HPDE6-E6E7 (cell line): ENCODE data around the gene TCEA3.

Source experiments
- DNase-seq: peaks from one replicate; pipeline ENCODE4 v3.0.0; 2011; ENCODE audit warnings: missing footprints; ENCODE audit errors: extremely low spot score

The TCEA3 gene

GRCh38 chr1:23367791-23368561 lies 56.6 kb downstream of the TCEA3 start:
- peak; percentile 99 for DNase-seq

- no peak for DNase-seq
These were observed 57.1 kb downstream of the TCEA3 start for GRCh38 chr1:23367451-23367790.

DNA sequence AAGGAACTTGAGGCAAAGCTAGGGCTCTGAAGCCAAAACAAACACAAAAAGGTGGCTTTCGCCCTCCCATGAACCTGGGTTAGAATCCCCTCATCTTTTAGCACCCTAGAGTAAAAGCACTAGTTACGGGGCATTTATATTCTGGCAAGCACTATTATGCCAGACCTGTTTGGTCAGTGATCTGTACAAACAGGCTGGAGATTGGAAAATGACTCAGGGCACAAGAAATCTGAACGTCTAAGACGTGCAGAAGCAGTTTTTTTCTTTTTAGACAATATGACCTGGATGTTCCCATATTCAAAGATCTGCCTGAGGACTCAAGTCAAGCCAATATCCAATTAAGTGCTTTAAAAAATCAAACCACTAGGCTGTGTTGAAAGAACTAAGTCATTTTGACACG lies 58.0 kb downstream of the TCEA3 start:
- no peak for DNase-seq

DNA sequence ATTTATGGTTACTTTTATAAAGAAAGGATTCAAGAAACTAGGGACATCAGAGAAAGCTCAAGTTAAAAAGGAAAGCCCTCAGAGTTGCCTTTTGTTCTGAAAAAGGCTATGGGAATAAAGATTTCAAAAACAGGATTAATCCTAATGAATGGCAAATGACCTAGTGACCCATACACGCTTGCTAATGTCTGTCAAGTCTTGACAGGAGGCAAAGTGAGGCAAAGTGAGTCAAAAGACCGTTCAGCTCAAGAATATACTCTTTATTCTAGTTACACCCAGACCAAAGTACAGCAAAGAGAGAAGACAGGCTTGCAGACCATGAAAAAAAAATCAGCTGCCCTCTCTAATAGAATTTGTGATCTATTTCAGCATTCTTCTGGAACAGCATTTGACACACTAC lies 58.4 kb downstream of the TCEA3 start:
- no peak for DNase-seq

GRCh38 chr1:23362218-23362713 lies 62.3 kb downstream of the TCEA3 start:
- no peak for DNase-seq

DNA sequence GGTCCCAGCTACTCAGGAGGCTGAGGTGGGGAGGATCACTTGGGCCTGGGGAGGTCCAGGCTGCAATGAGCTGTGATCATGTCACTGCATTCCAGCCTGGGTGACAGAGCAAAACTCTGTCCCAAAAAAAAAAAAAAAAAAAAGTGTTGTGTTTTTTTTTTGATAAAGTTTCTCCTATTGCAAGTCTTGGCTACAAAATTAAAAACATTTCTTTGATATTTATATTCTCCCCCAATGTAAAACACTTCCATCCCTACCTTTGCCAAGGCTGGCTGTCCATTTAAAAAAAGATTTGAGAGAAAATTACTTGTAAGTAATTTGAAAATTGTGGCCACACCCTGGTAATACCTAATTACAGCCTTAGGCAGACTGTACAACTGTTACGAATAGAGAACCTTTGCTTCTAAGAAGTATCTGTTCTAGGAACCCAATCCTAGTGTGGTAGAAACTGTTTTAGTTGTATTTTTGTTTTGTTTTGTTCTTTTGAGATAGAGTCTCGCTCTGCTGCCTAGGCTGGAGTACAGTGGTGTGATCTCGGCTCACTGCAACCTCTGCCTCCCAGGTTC lies 66.2 kb downstream of the TCEA3 start:
- DNase-seq = no peak

DNA sequence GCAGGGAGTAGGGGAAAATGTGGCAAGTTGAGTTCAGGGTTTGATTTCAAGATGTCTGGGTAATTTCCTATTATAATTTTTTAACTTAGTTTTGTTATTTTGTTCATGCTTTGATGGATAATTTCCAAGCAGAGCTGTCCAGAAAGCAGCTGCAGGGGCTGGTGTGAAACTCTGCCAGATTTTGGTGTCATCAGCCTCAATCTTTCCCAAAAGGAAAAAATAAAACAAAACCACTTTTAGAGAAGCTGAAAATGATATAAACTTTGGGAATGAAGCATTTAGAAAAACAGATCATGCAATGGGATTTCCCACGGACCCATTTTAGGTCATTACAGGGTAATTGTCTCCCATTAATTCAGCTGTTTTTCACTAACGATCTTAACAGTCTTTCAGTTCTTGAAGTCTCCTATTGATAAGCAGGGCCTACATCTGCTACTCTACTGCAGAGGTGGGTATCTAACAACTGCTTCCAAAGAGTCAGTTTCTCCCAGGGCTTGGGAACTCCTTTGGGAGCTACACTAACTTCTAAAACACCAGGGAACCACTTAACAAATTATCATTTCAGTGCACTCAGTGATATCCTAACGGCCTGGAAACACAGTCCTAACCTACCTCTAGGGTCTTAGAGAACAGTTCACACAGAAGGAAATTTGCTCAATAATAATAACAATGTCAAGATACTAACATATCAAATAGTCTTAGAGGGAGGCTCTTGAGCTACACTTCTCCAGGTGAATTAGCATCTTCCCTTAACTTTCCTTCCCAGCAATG lies 67.2 kb downstream of the TCEA3 start:
- no peak for DNase-seq

DNA sequence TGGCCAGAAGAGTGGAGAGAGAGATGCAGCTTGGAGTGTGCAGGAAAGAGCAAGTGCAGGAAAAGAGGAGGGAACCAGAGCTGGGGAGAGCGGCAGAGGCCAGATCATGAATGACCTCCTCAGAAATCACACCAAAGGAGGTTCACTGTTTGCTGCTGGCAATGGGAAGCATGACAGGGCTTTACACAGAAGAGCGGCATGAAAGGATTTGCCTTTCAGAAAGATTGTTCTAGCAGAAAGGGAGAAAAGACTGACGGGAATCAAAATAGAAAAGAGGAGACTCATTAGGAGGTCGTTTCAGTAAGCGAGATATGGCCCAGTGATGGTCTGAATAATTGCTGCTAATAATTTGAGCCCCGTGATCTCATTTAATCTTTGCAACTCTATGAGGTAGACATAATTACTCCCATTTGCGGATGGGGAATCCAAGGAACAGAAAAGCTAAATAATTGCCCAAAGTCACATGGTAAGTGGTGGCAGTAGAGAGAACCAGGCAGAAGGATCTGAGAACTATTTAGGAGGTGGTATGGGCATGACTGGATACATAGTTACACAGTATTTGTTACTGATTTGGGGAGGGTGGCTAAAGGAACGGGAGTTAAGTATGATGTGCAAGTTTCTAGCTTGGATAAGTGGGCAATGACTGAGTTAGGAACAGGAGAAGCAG lies 67.9 kb downstream of the TCEA3 start:
- no peak for DNase-seq

GRCh38 chr1:23354245-23354644 lies 70.3 kb downstream of the TCEA3 start:
- no peak for DNase-seq

- DNase-seq = no peak
These were observed 72.4 kb downstream of the TCEA3 start for GRCh38 chr1:23352096-23352695.

DNA sequence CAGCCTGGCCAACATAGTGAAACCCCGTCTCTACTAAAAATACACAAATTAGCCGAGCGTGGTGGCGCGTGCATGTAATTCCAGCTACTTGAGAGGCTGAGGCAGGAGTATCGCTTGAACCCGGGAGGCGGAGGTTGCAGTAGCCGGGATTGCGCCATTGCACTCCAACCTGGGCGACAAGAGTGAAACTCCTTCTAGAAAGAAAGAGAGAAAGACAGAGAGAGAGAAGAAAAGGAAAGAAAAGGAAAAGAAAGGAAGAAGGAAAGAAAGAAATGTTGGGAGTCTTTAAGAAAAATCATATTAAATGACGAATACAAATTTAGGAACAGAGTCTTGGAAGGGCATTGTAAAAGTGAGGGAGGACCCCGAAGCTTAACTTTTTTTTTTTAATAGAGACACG lies 78.6 kb downstream of the TCEA3 start:
- DNase-seq = no peak

- no peak for DNase-seq
These were observed 79.5 kb downstream of the TCEA3 start for GRCh38 chr1:23344987-23345472.

- peak; percentile 99 for DNase-seq
These were observed 80.2 kb downstream of the TCEA3 start, which contains the start of gene HNRNPR for GRCh38 chr1:23344111-23344986. HNRNPR (minus strand) TSS chr1:23344284; CDS start chr1:23341008, 3,276 bp downstream.

DNA sequence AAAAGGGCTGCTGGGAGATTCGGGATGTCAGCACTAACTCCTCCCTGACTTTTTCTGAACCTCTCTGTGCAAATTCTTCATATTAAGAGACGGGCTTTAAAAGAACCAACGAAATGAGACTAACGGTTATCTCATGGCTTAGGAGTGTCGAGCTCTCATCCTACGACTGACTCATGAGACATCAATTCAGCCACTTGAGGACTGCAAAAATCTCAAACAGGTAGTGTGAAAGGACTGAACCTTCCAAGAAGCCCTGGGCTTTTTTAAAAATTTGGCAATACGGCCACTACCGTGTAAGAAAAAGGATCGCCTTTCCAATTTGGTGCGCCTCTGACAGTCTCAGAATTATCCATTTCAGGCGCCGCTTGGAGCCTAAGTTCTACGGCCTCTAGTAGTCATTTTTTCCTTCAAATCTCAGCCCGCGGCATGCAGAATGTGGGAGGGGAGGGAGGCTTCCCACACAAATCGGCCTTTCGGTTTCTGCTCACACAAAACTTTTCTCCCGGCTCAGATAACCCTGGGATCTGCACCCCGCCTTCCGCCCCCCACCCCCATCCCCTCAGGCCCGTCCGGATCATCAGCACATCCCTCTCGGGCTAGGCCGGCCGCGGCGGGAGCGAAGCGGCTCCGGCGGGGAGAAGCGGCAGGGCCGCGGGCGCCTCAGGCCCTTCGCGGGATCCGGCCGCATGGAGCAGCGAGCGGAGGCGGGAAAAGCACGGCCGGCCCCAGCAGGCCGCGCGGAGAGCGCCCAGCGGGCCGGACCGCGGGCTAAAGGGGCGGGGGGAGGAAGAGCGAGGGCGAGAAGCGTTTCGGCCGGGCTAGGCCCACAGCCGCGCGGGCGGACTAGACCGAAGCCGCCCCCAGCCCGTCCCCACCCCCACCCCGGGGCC lies 81.1 kb downstream of the TCEA3 start:
- no peak for DNase-seq

DNA sequence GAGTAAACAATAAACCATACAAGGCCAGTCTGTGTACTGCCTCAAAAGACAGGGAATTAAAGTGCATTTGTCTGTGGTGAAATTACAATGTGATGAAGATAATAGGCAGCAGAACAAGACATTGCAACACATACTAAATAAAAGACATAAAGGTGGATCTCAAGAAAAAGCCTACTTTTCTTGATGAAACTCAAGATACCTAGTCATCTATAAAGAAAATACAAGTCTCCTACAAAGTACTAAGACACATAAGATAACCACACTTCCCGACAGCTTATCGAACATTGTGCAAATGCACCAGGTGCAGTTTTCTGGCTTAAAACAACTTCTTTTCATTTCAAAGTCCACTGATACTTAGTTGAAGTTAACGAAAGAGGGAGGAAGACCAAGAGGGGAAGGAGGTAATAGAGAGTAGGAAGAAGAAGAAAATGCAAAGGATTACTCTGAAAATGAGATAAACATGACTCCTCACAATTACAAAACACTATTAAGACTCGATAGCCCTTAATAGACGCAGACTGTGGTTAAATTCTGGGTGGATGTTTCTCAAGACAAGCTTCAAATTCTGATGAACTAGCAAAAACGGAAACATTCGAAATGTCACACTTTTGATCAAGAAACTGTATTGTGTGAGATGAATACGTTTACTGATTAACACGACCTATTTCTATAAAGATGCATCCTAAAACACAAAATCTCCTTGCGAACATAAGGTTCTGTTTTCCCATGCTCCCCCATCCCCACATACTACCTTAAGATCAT lies 82.4 kb downstream of the TCEA3 start:
- no peak for DNase-seq

- no peak for DNase-seq
These were observed 84.9 kb downstream of the TCEA3 start for GRCh38 chr1:23339632-23340031.

- no peak for DNase-seq
These were observed 86.7 kb downstream of the TCEA3 start for GRCh38 chr1:23337869-23338268.

DNA sequence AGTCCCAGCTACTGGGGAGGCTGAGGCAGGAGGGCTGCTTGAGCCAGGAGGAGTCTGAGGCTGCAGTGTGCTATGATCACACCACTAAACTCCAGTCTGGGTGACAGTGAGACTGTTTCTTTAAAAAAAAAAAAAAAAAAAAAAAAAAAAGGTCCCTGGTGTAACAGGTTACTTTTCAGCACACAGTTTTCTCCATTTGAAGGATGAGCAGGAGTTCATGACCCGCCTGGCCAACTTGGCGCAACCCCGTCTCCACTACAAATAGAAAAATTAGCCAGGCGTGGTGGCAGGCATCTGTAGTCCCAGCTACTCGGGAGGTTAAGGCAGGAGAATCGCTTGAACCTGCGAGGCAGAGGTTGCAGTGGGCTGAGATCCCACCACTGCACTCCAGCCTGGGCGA lies 92.8 kb downstream of the TCEA3 start:
- no peak for DNase-seq
